Natural killer cell (primary cell): Measurements from ENCODE around the gene PCBP4. TPM values are rescaled to one million over a fixed set of nuclear protein-coding genes. Genes with fewer than 3 reads are reported as not detected.

Experiments
- ATAC-seq, 3 donors: fragments of 150-1000 bp in 2 of 3; fragments of 200-7000 bp in 1 of 3; cut with Tn5 transposase; 1 replicate in 1 of 3; 2 replicates in 2 of 3; pipeline ENCODE4 v1.10.0; 2021; ENCODE audit warnings: mild to moderate bottlenecking in 2 of 3, moderate library complexity in 2 of 3
- DNase-seq, 2 donors: peaks; one replicate each; pipeline versions ENCODE4 v3.0.0 to v3.0.0-alpha.2; 2013 to 2021; ENCODE audit warnings: mixed read lengths in 1 of 2
- H3K27ac ChIP-seq: one replicate; pipeline ENCODE4 v1.5.1; 2013; ENCODE audit warnings: mild to moderate bottlenecking, low read length
- H3K27me3 ChIP-seq: one replicate; pipeline ENCODE4 v1.6.1; 2013; ENCODE audit warnings: low read length; ENCODE audit not compliant: control insufficient read depth, insufficient read depth
- H3K36me3 ChIP-seq: one replicate; pipeline ENCODE4 v1.6.1; 2013; ENCODE audit warnings: low read length; ENCODE audit not compliant: control insufficient read depth, insufficient read depth
- H3K4me1 ChIP-seq: one replicate; pipeline ENCODE4 v1.6.1; 2013; ENCODE audit warnings: low read length; ENCODE audit not compliant: control insufficient read depth, insufficient read depth
- H3K4me3 ChIP-seq: one replicate; pipeline ENCODE4 v1.5.1; 2013; ENCODE audit warnings: low read length
- H3K9me3 ChIP-seq: one replicate; pipeline ENCODE4 v1.6.1; 2013; ENCODE audit warnings: low read length; ENCODE audit not compliant: control insufficient read depth, insufficient read depth
- H3K27ac Mint-ChIP-seq, 2 donors: one replicate each; pipeline ENCODE4 v1.8.0; 2022; ENCODE audit warnings: mild to moderate bottlenecking in 2 of 2, mixed read lengths in 2 of 2, moderate library complexity in 1 of 2
- H3K27me3 Mint-ChIP-seq, 2 donors: one replicate each; pipeline ENCODE4 v1.8.0; 2022; ENCODE audit warnings: low read depth in 2 of 2, mixed read lengths in 2 of 2
- H3K36me3 Mint-ChIP-seq: one replicate; pipeline ENCODE4 v1.8.0; 2022; ENCODE audit warnings: mixed read lengths
- H3K4me1 Mint-ChIP-seq, 2 donors: one replicate each; pipeline ENCODE4 v1.8.0; 2022; ENCODE audit warnings: mixed read lengths in 2 of 2
- H3K4me3 Mint-ChIP-seq: one replicate; pipeline ENCODE4 v1.8.0; 2022; ENCODE audit warnings: mild to moderate bottlenecking, moderate library complexity, mixed read lengths
- H3K9me3 Mint-ChIP-seq, 2 donors: one replicate each; pipeline ENCODE4 v1.8.0; 2022; ENCODE audit warnings: mixed read lengths in 2 of 2
- WGBS: methylation state at CpG from one replicate; pipeline ENCODE4 v1.1.7; 2013; ENCODE audit warnings: missing lambda C conversion rate; ENCODE audit not compliant: insufficient coverage; 5-methylcytosine and 5-hydroxymethylcytosine counted together
- intact Hi-C: fragments of 100-400 bp; cut with micrococcal nuclease; formaldehyde crosslinking; loops from one replicate; pipeline ENCODE4 v1.14.2; 2022
- total RNA-seq, 4 donors: library from RNA; stranded (reverse); fragments of 120-200 nt in 1 of 4; gene quantifications; one replicate each; pipeline versions ENCODE4 v1.2.3 to v1.2.4, GENCODE V29; 2013 to 2022
- TF ChIP-seq, protein P1 (sequence below): fragments of 200-600 bp; IDR thresholded peaks from one replicate; pipeline ENCODE4 v1.8.0; 2022; ENCODE audit warnings: antibody characterized with exemption

Gene PCBP4
- total RNA-seq, 3 donors from 2014 or later (not counting 1 experiment from before 2014, with no cell fraction given) = 15.0 to 24.7 (median 18.4) TPM

DNA sequence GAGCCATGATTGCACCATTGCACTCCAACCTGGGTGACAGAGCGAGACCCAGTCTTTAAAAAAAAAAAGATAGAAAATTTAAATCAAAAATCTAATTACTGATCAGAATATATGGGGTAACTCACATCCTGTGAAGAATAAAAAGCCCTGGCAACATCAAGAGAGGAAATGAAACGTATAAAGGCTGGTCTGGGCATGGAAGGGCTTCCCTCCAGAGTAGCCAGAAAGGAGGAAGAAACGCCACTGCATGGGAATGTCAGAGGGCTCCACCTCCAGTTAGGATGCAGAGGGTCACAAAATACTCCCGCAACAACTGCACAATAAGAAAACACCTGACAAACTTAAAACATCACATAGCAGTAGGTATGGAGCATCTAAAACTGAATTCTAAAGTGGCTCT is 59.2 kb downstream of the PCBP4 start:
- no peak overlapping the region for H3K27ac Mint-ChIP-seq
- H3K9me3 Mint-ChIP-seq = peaks cover 0 to 2% of the 10 kb centered on the region in 2 donors
- peaks cover 7% of the 10 kb centered on the region for H3K36me3 Mint-ChIP-seq
- Histone ChIP-seq H3K4me1 (no peaks in the 10 kb centered on the region), H3K27ac (no peak overlapping the region), H3K27me3 (no peaks in the 10 kb centered on the region), H3K9me3 (no peaks in the 10 kb centered on the region), H3K36me3 (no peaks in the 10 kb centered on the region), H3K4me3 (no peak overlapping the region)
- no peak for DNase-seq
- 78% methylated on average over 1 of the region's 4 CpGs for WGBS
- no peaks in the 10 kb centered on the region for H3K4me1 Mint-ChIP-seq
- no peak overlapping the region for H3K4me3 Mint-ChIP-seq
- intact Hi-C loops = no loop called here
- H3K27me3 Mint-ChIP-seq = peaks cover 30 to 38% of the 10 kb centered on the region in 2 donors
- TF ChIP-seq, protein P1, sequence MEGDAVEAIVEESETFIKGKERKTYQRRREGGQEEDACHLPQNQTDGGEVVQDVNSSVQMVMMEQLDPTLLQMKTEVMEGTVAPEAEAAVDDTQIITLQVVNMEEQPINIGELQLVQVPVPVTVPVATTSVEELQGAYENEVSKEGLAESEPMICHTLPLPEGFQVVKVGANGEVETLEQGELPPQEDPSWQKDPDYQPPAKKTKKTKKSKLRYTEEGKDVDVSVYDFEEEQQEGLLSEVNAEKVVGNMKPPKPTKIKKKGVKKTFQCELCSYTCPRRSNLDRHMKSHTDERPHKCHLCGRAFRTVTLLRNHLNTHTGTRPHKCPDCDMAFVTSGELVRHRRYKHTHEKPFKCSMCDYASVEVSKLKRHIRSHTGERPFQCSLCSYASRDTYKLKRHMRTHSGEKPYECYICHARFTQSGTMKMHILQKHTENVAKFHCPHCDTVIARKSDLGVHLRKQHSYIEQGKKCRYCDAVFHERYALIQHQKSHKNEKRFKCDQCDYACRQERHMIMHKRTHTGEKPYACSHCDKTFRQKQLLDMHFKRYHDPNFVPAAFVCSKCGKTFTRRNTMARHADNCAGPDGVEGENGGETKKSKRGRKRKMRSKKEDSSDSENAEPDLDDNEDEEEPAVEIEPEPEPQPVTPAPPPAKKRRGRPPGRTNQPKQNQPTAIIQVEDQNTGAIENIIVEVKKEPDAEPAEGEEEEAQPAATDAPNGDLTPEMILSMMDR = no peak
- no peak for ATAC-seq

Other genes starting within 250 kb of the PCBP4 start
- gene IQCF6, start 188.2 kb downstream of the PCBP4 start, total RNA-seq = not detected
- gene IQCF2, start 105.8 kb downstream of the PCBP4 start, total RNA-seq = not detected
- gene IQCF5, start 91.9 kb downstream of the PCBP4 start, total RNA-seq = not detected
- not detected for gene IQCF1, start 64.1 kb downstream of the PCBP4 start, total RNA-seq
- gene RRP9, start 25.6 kb downstream of the PCBP4 start, total RNA-seq = 10 to 100 TPM; 11.2 to 13.0 (median 12.7) TPM
- 1 to 10 TPM; 4.6 to 7.4 (median 5.6) TPM for gene PARP3, start 25.1 kb downstream of the PCBP4 start, total RNA-seq
- gene GPR62, start 12.1 kb downstream of the PCBP4 start, total RNA-seq = not detected
- gene ABHD14B, start 6.6 kb upstream of the PCBP4 start, total RNA-seq = 10 to 100 TPM; 32.8 to 42.2 (median 34.2) TPM
- gene ABHD14A, start 7.6 kb upstream of the PCBP4 start, total RNA-seq = 10 to 100 TPM; 12.0 to 14.7 (median 13.4) TPM
- gene ACY1, start 16.1 kb upstream of the PCBP4 start, total RNA-seq = 10 to 100 TPM in 2 of 3 donors, 1 to 10 TPM in 1; 8.4 to 19.5 (median 13.8) TPM
- gene RPL29, start 28.4 kb upstream of the PCBP4 start, total RNA-seq = 100 to 1,000 TPM; 486 to 819 (median 797) TPM
- gene DUSP7, start 89.1 kb upstream of the PCBP4 start, total RNA-seq = 10 to 100 TPM in 2 of 3 donors, 1 to 10 TPM in 1; 8.7 to 17.4 (median 11.6) TPM
- gene POC1A, start 187.0 kb upstream of the PCBP4 start, total RNA-seq = 1 to 10 TPM; 1.3 to 2.6 (median 2.4) TPM
- gene ALAS1, start 230.7 kb upstream of the PCBP4 start, total RNA-seq = 10 to 100 TPM; 17.0 to 34.5 (median 33.4) TPM